Measurements from ENCODE around the gene MSI2.
A peak's percentile ranks its signal among the peaks of the same experiment; 100 is the strongest.

The MSI2 gene

GRCh38 chr17:57522042-57523005 is 266.0 kb downstream of the MSI2 start:
- DNase-seq (ENCODE audit: low read depth, low spot score) = no peak

- peak; percentile 86 for DNase-seq (ENCODE audit: low read depth, low spot score)
Observed at GRCh38 chr17:57523926-57524632, 267.8 kb downstream of the MSI2 start.

- DNase-seq (ENCODE audit: low read depth, low spot score) = no peak
Observed at GRCh38 chr17:57524839-57525568, 268.7 kb downstream of the MSI2 start.

GRCh38 chr17:57527221-57528057 is 271.1 kb downstream of the MSI2 start:
- DNase-seq (ENCODE audit: low read depth, low spot score) = no peak

GRCh38 chr17:57528058-57528451 is 271.7 kb downstream of the MSI2 start:
- no peak for DNase-seq (ENCODE audit: low read depth, low spot score)

GRCh38 chr17:57530026-57530425 is 273.7 kb downstream of the MSI2 start:
- DNase-seq (ENCODE audit: low read depth, low spot score) = no peak

GRCh38 chr17:57530508-57530907 is 274.2 kb downstream of the MSI2 start:
- no peak for DNase-seq (ENCODE audit: low read depth, low spot score)

GRCh38 chr17:57531078-57531477 is 274.8 kb downstream of the MSI2 start:
- DNase-seq (ENCODE audit: low read depth, low spot score) = no peak

- no peak for DNase-seq (ENCODE audit: low read depth, low spot score)
Observed at GRCh38 chr17:57531648-57532504, 275.6 kb downstream of the MSI2 start.

GRCh38 chr17:57532556-57532955 is 276.2 kb downstream of the MSI2 start:
- no peak for DNase-seq (ENCODE audit: low read depth, low spot score)

- no peak for DNase-seq (ENCODE audit: low read depth, low spot score)
Observed at GRCh38 chr17:57532966-57533365, 276.6 kb downstream of the MSI2 start.

GRCh38 chr17:57533684-57534305 is 277.5 kb downstream of the MSI2 start:
- DNase-seq (ENCODE audit: low read depth, low spot score) = no peak

GRCh38 chr17:57534863-57535248 is 278.5 kb downstream of the MSI2 start:
- no peak for DNase-seq (ENCODE audit: low read depth, low spot score)

GRCh38 chr17:57535249-57535966 is 279.1 kb downstream of the MSI2 start:
- DNase-seq (ENCODE audit: low read depth, low spot score) = no peak

GRCh38 chr17:57536289-57536688 is 280.0 kb downstream of the MSI2 start:
- DNase-seq (ENCODE audit: low read depth, low spot score) = no peak

GRCh38 chr17:57536789-57537523 is 280.6 kb downstream of the MSI2 start:
- DNase-seq (ENCODE audit: low read depth, low spot score) = no peak

GRCh38 chr17:57537524-57538410 is 281.4 kb downstream of the MSI2 start:
- peak; percentile 58 for DNase-seq (ENCODE audit: low read depth, low spot score)
